Hepatocyte (in vitro differentiated cells): ENCODE results near the gene ARHGEF1. TPM values are rescaled to one million over a fixed set of nuclear protein-coding genes. Genes with fewer than 3 reads are reported as not detected.

Source experiments
- DNase-seq: peaks from one replicate; pipeline ENCODE4 v3.0.0-alpha.2; 2016; ENCODE audit warnings: low spot score
- H2AFZ ChIP-seq: fragments of 200-600 bp; sonication (generic); 2 replicates; pipeline ENCODE4 v1.6.0; 2016; ENCODE audit warnings: antibody characterized with exemption, mild to moderate bottlenecking
- H3K27ac ChIP-seq: fragments of 200-600 bp; sonication (generic); 2 replicates; pipeline ENCODE4 v1.5.1; 2016; ENCODE audit warnings: mild to moderate bottlenecking
- H3K27me3 ChIP-seq: fragments of 200-600 bp; sonication (generic); 2 replicates; pipeline ENCODE4 v1.6.1; 2016
- H3K36me3 ChIP-seq: fragments of 200-600 bp; sonication (generic); replicated peaks from 2 replicates; pipeline ENCODE4 v1.5.1; 2016; ENCODE audit warnings: low read depth; ENCODE audit not compliant: insufficient read depth
- H3K4me1 ChIP-seq: fragments of 200-600 bp; sonication (generic); 2 replicates; pipeline ENCODE4 v1.5.1; 2016; ENCODE audit warnings: mild to moderate bottlenecking, moderate library complexity; ENCODE audit not compliant: insufficient read depth
- H3K4me2 ChIP-seq: fragments of 200-600 bp; sonication (generic); 2 replicates; pipeline ENCODE4 v1.6.0; 2016
- H3K4me3 ChIP-seq: fragments of 200-600 bp; sonication (generic); 2 replicates; pipeline ENCODE4 v1.5.1; 2016; ENCODE audit warnings: mild to moderate bottlenecking
- H3K79me2 ChIP-seq: fragments of 200-600 bp; sonication (generic); 2 replicates; pipeline ENCODE4 v1.6.0; 2017; ENCODE audit warnings: mild to moderate bottlenecking
- H3K9me2 ChIP-seq: fragments of 200-600 bp; sonication (generic); replicated peaks from 2 replicates; pipeline ENCODE4 v1.6.0; 2017; ENCODE audit warnings: mild to moderate bottlenecking; ENCODE audit not compliant: insufficient read depth
- H3K9me3 ChIP-seq: fragments of 200-600 bp; sonication (generic); 2 replicates; pipeline ENCODE4 v1.5.1; 2016; ENCODE audit warnings: low read depth, mild to moderate bottlenecking
- H4K20me1 ChIP-seq: fragments of 200-600 bp; sonication (generic); 2 replicates; pipeline ENCODE4 v1.6.0; 2016; ENCODE audit warnings: mild to moderate bottlenecking; ENCODE audit not compliant: insufficient read depth, poor library complexity, severe bottlenecking
- EZH2 ChIP-seq: fragments of 200-600 bp; sonication (generic); IDR thresholded peaks from 2 replicates; pipeline ENCODE4 v1.6.1; 2016; ENCODE audit warnings: antibody characterized with exemption, mild to moderate bottlenecking, borderline replicate concordance
- EZH2phosphoT487 ChIP-seq: fragments of 200-600 bp; sonication (generic); IDR thresholded peaks from one replicate; pipeline ENCODE4 v1.6.1; 2018; ENCODE audit warnings: antibody characterized with exemption, mild to moderate bottlenecking, low read depth, moderate library complexity; ENCODE audit not compliant: unreplicated experiment, severe bottlenecking
- WGBS: methylation state at CpG from one replicate; pipeline ENCODE4 v1.1.6; 2016; ENCODE audit warnings: low lambda C conversion rate; ENCODE audit errors: missing lambda C conversion rate; 5-methylcytosine and 5-hydroxymethylcytosine counted together
- polyA plus RNA-seq: library from polyadenylated mRNA; unstranded; fragments of >200 nt; fragmentation: Nextera tagmentation; extraction: Ambion mirVana; gene quantifications from 2 replicates; pipeline ENCODE4 v1.2.1, GENCODE V29; 2016
- total RNA-seq: library from RNA; depleted of rRNA; stranded (reverse); fragments of >200 nt; gene quantifications from 2 replicates; pipeline ENCODE4 v1.2.3, GENCODE V29; 2014
- TF ChIP-seq, protein P1 (sequence below): fragments of 200-600 bp; sonication (generic); IDR thresholded peaks from 2 replicates; pipeline ENCODE4 v1.5.1; 2016; ENCODE audit warnings: antibody characterized with exemption, mild to moderate bottlenecking; ENCODE audit not compliant: poor library complexity

ARHGEF1 gene
- total and polyA plus RNA-seq, 2 experiments from 2014 or later: 29.7 to 67.8 TPM

GRCh38 chr19:41894350-41894749 lies 11.4 kb downstream of the ARHGEF1 start:
- no peak for TF ChIP-seq EZH2
- TF ChIP-seq, protein P1, sequence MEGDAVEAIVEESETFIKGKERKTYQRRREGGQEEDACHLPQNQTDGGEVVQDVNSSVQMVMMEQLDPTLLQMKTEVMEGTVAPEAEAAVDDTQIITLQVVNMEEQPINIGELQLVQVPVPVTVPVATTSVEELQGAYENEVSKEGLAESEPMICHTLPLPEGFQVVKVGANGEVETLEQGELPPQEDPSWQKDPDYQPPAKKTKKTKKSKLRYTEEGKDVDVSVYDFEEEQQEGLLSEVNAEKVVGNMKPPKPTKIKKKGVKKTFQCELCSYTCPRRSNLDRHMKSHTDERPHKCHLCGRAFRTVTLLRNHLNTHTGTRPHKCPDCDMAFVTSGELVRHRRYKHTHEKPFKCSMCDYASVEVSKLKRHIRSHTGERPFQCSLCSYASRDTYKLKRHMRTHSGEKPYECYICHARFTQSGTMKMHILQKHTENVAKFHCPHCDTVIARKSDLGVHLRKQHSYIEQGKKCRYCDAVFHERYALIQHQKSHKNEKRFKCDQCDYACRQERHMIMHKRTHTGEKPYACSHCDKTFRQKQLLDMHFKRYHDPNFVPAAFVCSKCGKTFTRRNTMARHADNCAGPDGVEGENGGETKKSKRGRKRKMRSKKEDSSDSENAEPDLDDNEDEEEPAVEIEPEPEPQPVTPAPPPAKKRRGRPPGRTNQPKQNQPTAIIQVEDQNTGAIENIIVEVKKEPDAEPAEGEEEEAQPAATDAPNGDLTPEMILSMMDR: no peak
- TF ChIP-seq EZH2phosphoT487: no peak
- 93% methylated on average over 14 of the region's 14 CpGs for WGBS
- H3K4me2 ChIP-seq: no peak overlapping the region

DNA sequence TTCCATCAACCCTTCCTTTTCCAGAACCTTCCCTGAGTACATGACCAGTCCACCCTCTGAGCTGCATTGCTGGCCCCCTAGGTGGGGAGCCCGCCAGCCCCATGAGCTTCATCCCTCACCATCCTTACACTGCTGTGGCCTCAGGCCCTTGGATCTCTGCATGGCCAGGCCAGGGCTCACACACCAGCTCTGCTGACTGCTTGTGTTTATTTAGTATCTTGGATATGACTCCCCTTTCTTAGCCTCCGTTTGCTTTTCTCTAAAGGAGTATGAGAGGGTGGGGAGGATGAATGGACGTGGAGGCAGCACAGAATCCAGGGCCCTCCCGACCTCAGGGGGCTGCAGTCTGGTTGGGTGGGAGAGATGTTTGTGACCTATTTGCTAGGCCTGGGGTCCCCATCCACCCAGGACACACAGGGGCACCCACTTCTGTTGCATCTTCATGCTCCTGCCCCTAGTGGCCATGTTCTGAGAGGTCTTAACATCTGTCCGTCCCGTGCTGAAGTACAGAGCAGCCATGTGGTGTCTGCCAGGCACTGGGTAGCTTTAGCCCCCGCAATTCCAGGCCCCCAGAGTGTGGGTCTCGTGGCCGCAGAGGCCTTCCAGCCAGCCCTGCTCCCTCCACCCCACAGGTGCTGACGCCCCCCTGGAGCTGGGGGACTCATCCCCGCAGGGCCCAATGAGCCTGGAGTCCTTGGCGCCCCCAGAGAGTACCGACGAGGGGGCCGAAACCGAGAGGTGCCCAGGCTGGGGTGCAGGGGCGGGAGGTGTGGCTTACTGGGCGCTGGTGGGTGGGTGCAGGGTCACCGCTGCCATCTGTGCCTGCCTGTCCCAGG lies 13.0 kb downstream of the ARHGEF1 start:
- Histone ChIP-seq H3K36me3 (no peaks in the 10 kb centered on the region), H2AFZ (no peak overlapping the region), H3K4me2 (no peak overlapping the region), H3K27ac (no peak overlapping the region), H3K79me2 (no peaks in the 10 kb centered on the region), H3K27me3 (no peaks in the 10 kb centered on the region), H3K9me3 (no peaks in the 10 kb centered on the region), H3K4me3 (no peak overlapping the region), H3K4me1 (no peaks in the 10 kb centered on the region), H3K9me2 (no peaks in the 10 kb centered on the region), H4K20me1 (no peaks in the 10 kb centered on the region)
- TF ChIP-seq EZH2phosphoT487: no peak
- no peak for TF ChIP-seq EZH2
- TF ChIP-seq, protein P1: no peak
- DNase-seq: no peak
- WGBS: 86% methylated on average over 19 of the region's 19 CpGs

More at GRCh38 chr19:41894350-41894749, 11.4 kb downstream of the ARHGEF1 start:
- Histone ChIP-seq H3K4me3 (no peak overlapping the region), H3K4me1 (no peaks in the 10 kb centered on the region), H3K9me2 (no peaks in the 10 kb centered on the region), H4K20me1 (no peaks in the 10 kb centered on the region), H3K36me3 (no peaks in the 10 kb centered on the region), H2AFZ (no peak overlapping the region), H3K27ac (no peak overlapping the region), H3K27me3 (no peaks in the 10 kb centered on the region), H3K9me3 (no peaks in the 10 kb centered on the region), H3K79me2 (no peaks in the 10 kb centered on the region)
- no peak for DNase-seq

GRCh38 chr19:41896581-41896942 lies 13.6 kb downstream of the ARHGEF1 start:
- no peak overlapping the region for H3K4me3 ChIP-seq
- no peaks in the 10 kb centered on the region for H3K9me2 ChIP-seq
- no peak overlapping the region for H3K4me2 ChIP-seq
- no peaks in the 10 kb centered on the region for H4K20me1 ChIP-seq
- no peak overlapping the region for H3K27ac ChIP-seq
- H2AFZ ChIP-seq: no peak overlapping the region
- DNase-seq: no peak
- H3K4me1 ChIP-seq: no peaks in the 10 kb centered on the region
- H3K79me2 ChIP-seq: no peaks in the 10 kb centered on the region
- no peaks in the 10 kb centered on the region for H3K9me3 ChIP-seq
- TF ChIP-seq EZH2phosphoT487 (no peak), EZH2 (no peak)
- TF ChIP-seq, protein P1: no peak
- no peaks in the 10 kb centered on the region for H3K27me3 ChIP-seq
- no peaks in the 10 kb centered on the region for H3K36me3 ChIP-seq
- no CpG with 5 or more reads among the region's 1 CpG for WGBS
